Measurements from ENCODE around the gene CCDC69.
A peak's percentile ranks its signal among the peaks of the same experiment; 100 is the strongest.
"Not testable (repeated sequence)": the region's sequence is repeated elsewhere in the genome, so short reads cannot be mapped to it uniquely, and the experiment has no call there.

CCDC69 gene

DNA sequence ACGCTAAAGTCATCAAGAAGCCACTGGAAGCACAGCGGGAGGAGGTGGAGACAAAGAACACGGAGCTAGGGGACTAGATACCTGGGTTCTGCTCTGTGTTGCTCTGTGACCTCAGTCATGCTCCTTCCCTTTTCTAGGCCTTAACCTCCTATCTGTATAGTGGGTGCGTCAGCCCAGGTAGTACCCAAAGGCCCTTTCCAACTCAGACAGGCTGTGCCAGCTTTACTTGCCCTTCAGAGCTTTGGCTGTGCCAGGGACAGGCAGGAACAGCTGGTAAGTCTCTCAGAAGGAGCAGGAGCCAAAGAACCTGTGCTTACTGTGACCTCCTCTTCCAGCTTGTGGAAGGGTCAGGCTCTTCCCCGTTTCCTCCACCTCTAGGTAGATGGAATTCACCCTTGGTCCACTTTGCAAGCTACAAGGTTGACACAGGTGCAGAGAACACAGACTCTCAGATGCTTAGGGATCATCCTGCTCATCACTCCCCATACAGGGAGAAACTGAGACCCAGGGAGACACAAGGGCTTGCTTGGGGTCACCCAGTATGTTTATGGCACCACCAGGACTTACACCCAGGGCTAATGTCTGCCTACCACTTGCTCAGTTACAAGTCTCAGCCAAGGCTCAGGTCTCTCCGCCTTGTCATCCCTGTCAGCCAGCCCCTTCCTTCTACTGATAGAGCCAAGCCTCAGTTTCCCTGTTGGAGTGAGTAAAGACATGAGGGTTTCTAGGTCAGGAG lies 1.7 kb downstream of the CCDC69 start:
- DNase-seq (ENCODE audit: low read depth): no peak

DNA sequence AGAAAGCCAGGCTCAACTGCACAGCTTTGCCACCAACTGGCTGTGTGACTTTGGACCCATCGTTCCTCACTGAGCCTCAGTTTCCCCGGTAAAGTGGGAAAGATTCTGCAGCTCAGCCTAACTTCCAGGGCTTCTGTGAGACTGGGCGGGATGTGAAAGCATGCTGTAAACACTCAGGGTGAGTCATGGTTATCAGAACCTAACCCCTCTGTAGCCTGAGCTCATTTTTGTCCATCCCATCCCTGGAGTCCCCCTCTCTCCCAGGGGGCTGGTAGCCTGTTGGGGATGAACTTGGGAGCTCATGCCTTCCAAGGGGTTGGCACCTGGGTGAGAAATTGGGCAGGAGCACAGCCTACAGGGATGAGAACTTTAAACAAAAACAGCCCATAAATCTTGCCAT lies 2.3 kb downstream of the CCDC69 start:
- DNase-seq (ENCODE audit: low read depth): no peak

GRCh38 chr5:151219789-151220188 lies 4.1 kb downstream of the CCDC69 start:
- DNase-seq (ENCODE audit: low read depth): no peak

- no peak for DNase-seq (ENCODE audit: low read depth)
These were observed 4.8 kb downstream of the CCDC69 start for GRCh38 chr5:151219138-151219537.

GRCh38 chr5:151218177-151218576 lies 5.7 kb downstream of the CCDC69 start:
- no peak for DNase-seq (ENCODE audit: low read depth)

- no peak for DNase-seq (ENCODE audit: low read depth)
These were observed 7.1 kb downstream of the CCDC69 start for GRCh38 chr5:151216781-151217180.

DNA sequence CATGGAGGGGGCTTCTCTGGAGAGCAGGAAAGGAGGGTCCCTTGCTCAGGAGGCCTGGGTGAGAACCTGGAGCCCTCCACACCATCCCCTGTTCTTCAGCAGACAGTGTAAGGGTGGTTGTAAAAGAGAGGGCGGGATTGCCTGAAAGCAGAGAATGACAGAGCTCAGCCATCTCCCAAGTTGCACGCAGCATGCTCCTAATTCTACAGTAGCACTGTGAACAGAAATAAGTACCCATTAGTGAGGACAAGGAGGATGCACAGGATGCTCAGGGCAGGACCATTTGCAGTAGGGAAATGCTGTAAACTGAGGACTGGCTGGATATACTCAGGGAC lies 8.4 kb downstream of the CCDC69 start:
- DNase-seq (ENCODE audit: low read depth): no peak

DNA sequence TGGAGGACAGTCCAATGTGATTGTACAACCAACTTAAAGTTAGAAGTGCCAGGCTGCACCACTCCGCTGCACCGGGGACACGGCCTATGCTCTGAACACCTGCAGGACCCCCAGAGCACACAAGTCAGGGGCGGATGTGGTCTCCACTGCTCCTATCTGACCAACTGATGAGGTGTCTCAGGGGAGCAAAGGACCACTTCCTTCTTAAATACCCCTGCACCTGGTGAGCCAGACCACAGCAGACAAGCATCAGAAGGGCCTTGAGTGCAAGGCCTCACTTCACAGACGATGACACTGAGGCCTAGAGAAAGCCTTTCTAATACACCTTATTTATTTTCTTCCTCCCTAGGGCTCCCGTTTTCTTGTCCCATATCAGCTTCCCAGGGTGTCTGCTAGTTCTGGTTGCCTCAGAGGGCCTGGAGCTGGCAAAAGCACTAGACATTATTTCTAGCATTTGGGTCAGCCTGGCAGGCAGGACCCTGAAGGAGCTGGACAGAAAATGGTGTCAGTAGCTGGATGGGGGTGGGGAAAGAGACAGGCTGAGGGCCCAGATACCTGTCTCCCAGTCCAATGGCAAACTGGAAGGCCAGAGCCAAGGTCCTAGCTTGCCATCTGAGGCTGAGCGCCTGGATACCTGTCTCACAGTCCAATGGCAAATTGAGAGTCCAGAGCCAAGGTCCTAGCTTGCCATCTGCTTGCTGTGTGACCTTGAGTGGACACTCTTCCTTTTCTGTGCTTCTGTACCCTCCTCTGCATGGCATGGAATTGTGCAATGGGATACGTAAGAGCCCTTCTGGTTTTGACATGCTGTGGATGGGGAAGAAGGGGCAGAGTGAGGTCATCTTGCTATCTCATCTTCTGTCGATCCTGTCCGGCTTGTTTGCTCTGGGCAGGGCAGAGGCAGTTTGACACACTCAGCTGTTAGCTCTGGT lies 9.0 kb downstream of the CCDC69 start:
- DNase-seq (ENCODE audit: low read depth): peak; percentile 28

- peak; percentile 83 for DNase-seq (ENCODE audit: low read depth)
These were observed 9.9 kb downstream of the CCDC69 start for GRCh38 chr5:151213803-151214613.

GRCh38 chr5:151212406-151212798 lies 11.5 kb downstream of the CCDC69 start:
- no peak for DNase-seq (ENCODE audit: low read depth)

DNA sequence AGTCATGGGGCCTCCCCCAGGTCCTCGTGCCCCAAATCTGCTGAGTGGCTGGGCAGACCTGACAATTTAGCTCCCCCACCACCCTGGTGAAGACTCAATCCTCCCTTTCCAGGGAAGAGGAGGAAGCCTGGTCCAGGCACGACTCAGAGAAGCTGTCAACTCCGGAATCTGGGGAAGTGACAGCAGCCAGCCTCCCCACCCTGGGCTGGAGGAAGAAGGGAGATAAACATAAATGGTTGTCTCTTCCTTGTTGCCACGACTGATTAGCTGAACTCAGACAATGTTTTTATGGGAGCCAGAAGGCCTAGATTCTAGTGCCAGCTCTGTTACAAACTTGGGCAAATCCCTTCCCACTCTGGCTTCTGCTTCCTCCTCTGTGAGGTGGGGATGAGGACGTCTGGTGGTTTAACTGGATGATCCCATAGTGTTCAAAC lies 15.4 kb downstream of the CCDC69 start:
- DNase-seq (ENCODE audit: low read depth): no peak

DNA sequence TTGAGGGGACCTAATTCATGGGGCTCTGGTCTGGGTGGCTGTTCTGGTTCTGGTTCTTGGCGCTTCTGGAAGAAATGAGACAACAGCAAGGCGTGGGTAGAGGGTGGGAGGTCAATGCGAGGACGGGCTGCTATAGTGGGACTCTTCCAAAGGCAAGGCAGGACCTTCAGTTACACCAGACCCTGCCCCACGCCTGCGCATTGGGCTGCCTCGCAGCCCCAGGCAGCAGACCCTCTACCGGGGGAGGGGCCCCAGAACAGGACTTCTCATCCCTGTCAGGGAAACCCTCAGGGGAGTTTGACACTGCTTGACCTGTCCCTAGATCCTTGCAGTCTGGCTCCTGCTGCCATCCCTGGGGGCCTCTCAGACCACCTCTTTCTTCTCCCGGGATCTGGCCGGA lies 18.5 kb downstream of the CCDC69 start:
- no peak for DNase-seq (ENCODE audit: low read depth)

DNA sequence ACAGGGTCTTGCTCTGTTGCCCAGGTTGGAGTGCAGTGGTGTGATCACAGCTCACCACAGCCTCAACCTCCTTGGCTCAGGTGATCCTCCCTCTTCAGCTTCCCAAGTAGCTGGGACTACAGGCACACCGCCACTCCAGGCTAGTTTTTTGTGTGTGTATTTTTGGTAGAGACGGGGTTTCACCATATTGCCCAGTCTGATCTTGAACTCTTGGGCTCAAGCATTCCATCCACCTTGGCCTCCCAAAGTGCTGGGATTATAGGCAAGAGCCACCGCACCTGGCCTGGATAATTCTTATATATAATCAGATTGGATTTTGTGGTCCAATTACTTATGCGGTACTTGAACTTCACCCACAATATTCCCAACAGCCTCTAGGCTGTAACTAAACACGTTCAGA lies 19.8 kb downstream of the CCDC69 start:
- no peak for DNase-seq (ENCODE audit: low read depth)

GRCh38 chr5:151202381-151203139 lies 21.3 kb downstream of the CCDC69 start:
- peak; percentile 30 for DNase-seq (ENCODE audit: low read depth)

GRCh38 chr5:151200913-151201595 lies 22.8 kb downstream of the CCDC69 start:
- DNase-seq (ENCODE audit: low read depth): no peak

DNA sequence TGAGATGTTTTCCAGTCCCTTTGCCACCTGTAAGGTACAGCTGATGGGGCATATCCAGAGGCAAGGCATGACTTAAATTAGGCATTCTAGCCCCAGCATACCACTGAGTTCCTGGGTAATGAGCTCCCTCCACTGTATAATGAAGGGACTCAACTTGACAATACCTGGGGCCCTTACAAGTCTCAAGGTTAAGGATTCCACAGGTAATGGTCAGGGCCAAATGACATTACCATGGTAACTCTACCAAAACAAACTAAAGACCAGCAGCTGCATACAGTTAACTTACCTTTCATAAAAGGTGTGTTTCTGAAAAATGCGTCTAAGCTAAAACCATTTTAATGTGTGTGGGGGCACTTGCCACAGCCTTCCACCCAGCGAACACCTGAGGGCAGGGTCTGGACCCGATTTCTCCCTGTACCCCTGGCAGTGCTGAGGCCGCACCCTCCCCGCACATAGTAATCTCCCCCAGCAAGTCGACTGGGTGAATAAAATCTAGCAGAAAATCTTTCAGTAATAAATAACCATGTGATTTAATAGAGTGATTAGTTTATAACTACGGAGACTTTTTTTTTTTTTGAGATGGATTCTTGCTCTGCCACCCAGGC lies 24.2 kb downstream of the CCDC69 start:
- DNase-seq (ENCODE audit: low read depth): no peak

DNA sequence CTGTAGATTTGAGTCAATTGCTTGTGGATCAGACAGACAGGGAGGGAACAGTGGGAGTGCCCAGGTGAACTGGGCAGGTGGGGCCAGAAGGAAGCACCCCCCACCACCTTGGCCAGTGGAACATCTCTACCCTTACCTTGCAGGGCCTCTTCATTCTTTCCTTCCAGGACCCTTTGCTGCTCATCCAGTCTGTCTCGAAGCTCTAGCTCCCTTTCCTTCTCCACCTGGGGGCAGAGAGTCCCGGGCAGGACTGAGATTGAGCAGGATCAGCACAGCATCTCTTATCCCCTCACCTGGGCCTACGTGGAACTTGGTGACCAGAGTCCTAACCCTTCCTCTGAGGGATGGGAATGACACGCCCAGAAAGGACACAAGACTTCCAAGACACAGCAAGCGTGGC lies 25.0 kb downstream of the CCDC69 start:
- no peak for DNase-seq (ENCODE audit: low read depth)

DNA sequence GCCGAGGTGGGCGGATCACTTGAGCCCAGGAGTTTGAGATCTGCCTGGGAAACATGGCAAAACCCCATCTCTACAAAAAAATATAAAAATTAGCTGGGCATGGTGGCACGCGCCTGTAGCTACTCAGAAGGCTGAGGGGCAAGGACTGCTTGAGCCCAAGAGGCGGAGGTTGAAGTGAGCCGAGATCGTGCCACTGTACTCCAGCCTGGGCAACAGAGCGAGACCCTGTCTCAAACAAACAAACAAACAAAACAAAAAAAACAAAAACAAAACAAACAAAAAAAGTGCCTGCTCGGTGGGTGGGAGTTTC lies 26.6 kb downstream of the CCDC69 start:
- DNase-seq (ENCODE audit: low read depth): not testable (repeated sequence)

DNA sequence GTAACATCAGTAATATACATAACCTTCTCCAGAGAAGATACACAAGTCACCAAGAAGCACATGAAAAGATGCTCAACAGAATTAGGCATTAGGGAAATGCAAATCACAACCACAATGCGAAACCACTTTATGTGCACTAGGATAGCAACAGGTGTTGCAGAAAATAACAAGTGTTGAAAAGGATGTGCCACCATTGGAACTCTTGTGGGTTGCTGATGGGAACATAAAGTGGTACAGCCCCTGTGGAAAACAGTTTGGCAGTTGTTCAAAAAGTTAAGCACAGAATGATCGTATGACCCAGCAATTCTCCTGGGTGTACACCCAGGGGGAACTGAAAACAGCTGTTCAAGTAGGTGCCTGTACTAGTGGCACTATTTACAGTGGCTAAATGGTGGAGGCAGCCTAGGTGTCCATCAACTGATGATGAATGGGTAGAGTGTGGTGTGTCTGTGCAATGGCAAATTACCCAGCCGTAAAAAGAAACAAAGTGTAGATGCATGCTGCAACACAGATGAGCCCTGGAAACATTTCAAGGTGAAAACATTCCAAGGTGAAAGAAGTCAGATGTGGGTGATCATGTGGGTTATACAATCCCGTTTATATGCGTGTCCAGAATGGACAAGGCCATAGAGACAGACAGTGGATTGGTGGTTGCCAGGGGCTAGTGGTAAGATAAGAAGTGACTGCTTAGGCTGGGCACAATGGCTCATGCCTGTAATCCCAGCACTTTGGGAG lies 27.2 kb downstream of the CCDC69 start:
- no peak for DNase-seq (ENCODE audit: low read depth)

DNA sequence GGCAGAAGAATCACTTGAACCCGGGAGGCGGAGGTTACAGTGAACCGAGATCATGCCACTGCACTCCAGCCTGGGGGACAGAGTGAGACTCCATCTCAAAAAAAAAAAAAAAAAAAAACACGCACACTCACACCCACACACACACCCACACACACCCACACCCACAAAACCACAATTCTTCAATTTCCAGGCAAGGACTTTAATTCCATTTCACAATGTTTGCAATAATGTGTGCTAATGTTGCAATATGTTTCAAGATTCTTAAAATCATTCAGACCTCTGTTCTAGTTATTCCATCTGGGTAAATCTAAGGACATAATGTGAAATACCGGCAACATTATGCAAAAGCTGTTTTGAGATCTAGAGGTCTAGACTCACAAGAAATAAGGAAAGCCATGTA lies 28.3 kb downstream of the CCDC69 start:
- no peak for DNase-seq (ENCODE audit: low read depth)

Data from T-helper 22 cell (primary cell).